H9 (cell line): Measurements from ENCODE around the gene KLHDC7B. TPM values are rescaled to one million over a fixed set of nuclear protein-coding genes. Genes with fewer than 3 reads are reported as not detected.
"Not testable (repeated sequence)": the region's sequence is repeated elsewhere in the genome, so short reads cannot be mapped to it uniquely, and the experiment has no call there.

Experiments
- DNase-seq: peaks from one replicate; pipeline ENCODE4 v3.0.0-alpha.2; 2017
- H2AFZ ChIP-seq: one replicate; pipeline ENCODE4 v1.6.1; 2013; ENCODE audit warnings: mild to moderate bottlenecking, low read length, control low read depth, moderate library complexity
- H2AK5ac ChIP-seq: 2 replicates; pipeline ENCODE4 v1.6.1; 2013; ENCODE audit warnings: low read length, control low read depth, mixed read lengths; ENCODE audit not compliant: insufficient read length
- H2BK120ac ChIP-seq: one replicate; pipeline ENCODE4 v1.6.1; 2013; ENCODE audit warnings: low read depth, mild to moderate bottlenecking, low read length, control low read depth, inconsistent platforms; ENCODE audit not compliant: poor library complexity, severe bottlenecking
- H2BK12ac ChIP-seq: 2 replicates; pipeline ENCODE4 v1.6.1; 2013; ENCODE audit warnings: low read length, control low read depth, mixed read lengths, low read depth; ENCODE audit not compliant: insufficient read length
- H2BK15ac ChIP-seq: 2 replicates; pipeline ENCODE4 v1.6.1; 2013; ENCODE audit warnings: low read depth, low read length, control low read depth
- H2BK20ac ChIP-seq: one replicate; pipeline ENCODE4 v1.6.1; 2013; ENCODE audit warnings: low read depth, mild to moderate bottlenecking, low read length, control low read depth, inconsistent platforms; ENCODE audit not compliant: poor library complexity, severe bottlenecking
- H2BK5ac ChIP-seq: 2 replicates; pipeline ENCODE4 v1.6.1; 2013; ENCODE audit warnings: low read length, control low read depth, mixed read lengths; ENCODE audit not compliant: insufficient read length
- H3K14ac ChIP-seq: 2 replicates; pipeline ENCODE4 v1.6.1; 2013; ENCODE audit warnings: low read length, control low read depth; ENCODE audit not compliant: insufficient read depth
- H3K18ac ChIP-seq: 2 replicates; pipeline ENCODE4 v1.6.1; 2013; ENCODE audit warnings: low read depth, mild to moderate bottlenecking, mixed read lengths, low read length, control low read depth; ENCODE audit not compliant: insufficient read length
- H3K23ac ChIP-seq: 2 replicates; pipeline ENCODE4 v1.6.1; 2013; ENCODE audit warnings: low read length, control low read depth, mixed read lengths, low read depth; ENCODE audit not compliant: insufficient read length
- H3K23me2 ChIP-seq: 2 replicates; pipeline ENCODE4 v1.6.1; 2013; ENCODE audit warnings: low read depth, mild to moderate bottlenecking, mixed read lengths, low read length, control low read depth; ENCODE audit not compliant: insufficient read length, poor library complexity, severe bottlenecking
- H3K27ac ChIP-seq: 2 replicates; pipeline ENCODE4 v1.5.1; 2013; ENCODE audit warnings: low read length, control low read depth, mixed read lengths, low read depth; ENCODE audit not compliant: insufficient read length
- H3K27me3 ChIP-seq: 2 replicates; pipeline ENCODE4 v1.6.1; 2013; ENCODE audit warnings: low read length, control low read depth, inconsistent platforms; ENCODE audit not compliant: insufficient read depth
- H3K4ac ChIP-seq: 2 replicates; pipeline ENCODE4 v1.6.1; 2013; ENCODE audit warnings: low read depth, mild to moderate bottlenecking, control low read depth, inconsistent platforms, low read length, moderate library complexity
- H3K4me1 ChIP-seq: 2 replicates; pipeline ENCODE4 v1.6.1; 2013; ENCODE audit warnings: low read length, control low read depth, inconsistent platforms; ENCODE audit not compliant: insufficient read depth
- H3K4me2 ChIP-seq: 2 replicates; pipeline ENCODE4 v1.6.1; 2013; ENCODE audit warnings: low read length, control low read depth, mixed read lengths; ENCODE audit not compliant: insufficient read length, insufficient read depth
- H3K56ac ChIP-seq: 2 replicates; pipeline ENCODE4 v1.6.1; 2013; ENCODE audit warnings: low read depth, mild to moderate bottlenecking, mixed read lengths, low read length, control low read depth; ENCODE audit not compliant: insufficient read length
- H3K79me1 ChIP-seq: 2 replicates; pipeline ENCODE4 v1.6.1; 2013; ENCODE audit warnings: low read depth, mild to moderate bottlenecking, moderate library complexity, low read length, control low read depth, inconsistent platforms; ENCODE audit not compliant: insufficient read depth, poor library complexity, severe bottlenecking
- H3K79me2 ChIP-seq: 2 replicates; pipeline ENCODE4 v1.6.1; 2013; ENCODE audit warnings: low read length, control low read depth, inconsistent platforms; ENCODE audit not compliant: insufficient read depth
- H3K9ac ChIP-seq: 2 replicates; pipeline ENCODE4 v1.6.1; 2013; ENCODE audit warnings: low read length, control low read depth, mixed read lengths; ENCODE audit not compliant: insufficient read length; ENCODE audit errors: extremely low read depth
- H3K9me3 ChIP-seq: one replicate; pipeline ENCODE4 v1.6.1; 2013; ENCODE audit warnings: low read depth, low read length, inconsistent platforms; ENCODE audit not compliant: control insufficient read depth
- H3T11ph ChIP-seq: one replicate; pipeline ENCODE4 v1.6.1; 2013; ENCODE audit warnings: mild to moderate bottlenecking, low read length, control low read depth, inconsistent platforms
- H4K20me1 ChIP-seq: one replicate; pipeline ENCODE4 v1.6.1; 2013; ENCODE audit not compliant: control insufficient read depth, insufficient read length, insufficient read depth
- H4K5ac ChIP-seq: 2 replicates; pipeline ENCODE4 v1.6.1; 2013; ENCODE audit warnings: low read depth, mild to moderate bottlenecking, mixed read lengths, low read length, control low read depth; ENCODE audit not compliant: insufficient read length
- H4K8ac ChIP-seq: replicated peaks from 2 replicates; pipeline ENCODE4 v1.6.1; 2013; ENCODE audit warnings: low read length, control low read depth, mixed read lengths, low read depth; ENCODE audit not compliant: insufficient read length
- H4K91ac ChIP-seq: 2 replicates; pipeline ENCODE4 v1.6.1; 2013; ENCODE audit warnings: low read depth, mild to moderate bottlenecking, moderate library complexity, mixed read lengths, low read length, control low read depth; ENCODE audit not compliant: insufficient read length
- H3K27ac Mint-ChIP-seq, 3 experiments: 2 replicates in 2 of 3; 3 replicates in 1 of 3; pipeline ENCODE4 v1.8.0; 2020 to 2021; ENCODE audit warnings: mixed read lengths in 3 of 3, mild to moderate bottlenecking in 1 of 3, moderate library complexity in 1 of 3
- H3K27me3 Mint-ChIP-seq: 2 replicates; pipeline ENCODE4 v1.8.0; 2021; ENCODE audit warnings: low read depth, mild to moderate bottlenecking, moderate library complexity, mixed read lengths
- H3K36me3 Mint-ChIP-seq, 3 experiments: 2 replicates in 2 of 3; 3 replicates in 1 of 3; pipeline ENCODE4 v1.8.0; 2020 to 2021; ENCODE audit warnings: low read depth in 3 of 3, mixed read lengths in 3 of 3; ENCODE audit not compliant: insufficient read depth in 1 of 3
- H3K4me1 Mint-ChIP-seq, 2 experiments: 2 replicates each; pipeline ENCODE4 v1.8.0; 2020; ENCODE audit warnings: mixed read lengths in 2 of 2
- H3K4me3 Mint-ChIP-seq, 2 experiments: 2 replicates in 1 of 2; 3 replicates in 1 of 2; pipeline ENCODE4 v1.8.0; 2020 to 2021; ENCODE audit warnings: mild to moderate bottlenecking in 2 of 2, mixed read lengths in 2 of 2, moderate library complexity in 1 of 2
- H3K9me3 Mint-ChIP-seq, 2 experiments: 2 replicates in 1 of 2; 3 replicates in 1 of 2; pipeline ENCODE4 v1.8.0; 2020; ENCODE audit warnings: mild to moderate bottlenecking in 2 of 2, mixed read lengths in 2 of 2, moderate library complexity in 1 of 2
- CTCF ChIP-seq: fragments of 200-600 bp; sonication (generic); conservative IDR thresholded peaks from 3 replicates; pipeline ENCODE4 v1.8.0; 2021; ENCODE audit warnings: antibody characterized with exemption, mild to moderate bottlenecking
- WGBS: extraction: QIAGEN DNeasy Blood & Tissue Kit; methylation state at CpG from one replicate; pipeline ENCODE4 v1.1.7; 2013; ENCODE audit warnings: missing lambda C conversion rate, low lambda C conversion rate, mixed read lengths; ENCODE audit not compliant: insufficient read length; ENCODE audit errors: extremely low coverage; 5-methylcytosine and 5-hydroxymethylcytosine counted together
- total RNA-seq: library from RNA; stranded (reverse); gene quantifications from 2 replicates; pipeline ENCODE4 v1.2.1, GENCODE V29; 2021

KLHDC7B gene
- total RNA-seq, 1 experiment from 2014 or later, result not detected

DNA sequence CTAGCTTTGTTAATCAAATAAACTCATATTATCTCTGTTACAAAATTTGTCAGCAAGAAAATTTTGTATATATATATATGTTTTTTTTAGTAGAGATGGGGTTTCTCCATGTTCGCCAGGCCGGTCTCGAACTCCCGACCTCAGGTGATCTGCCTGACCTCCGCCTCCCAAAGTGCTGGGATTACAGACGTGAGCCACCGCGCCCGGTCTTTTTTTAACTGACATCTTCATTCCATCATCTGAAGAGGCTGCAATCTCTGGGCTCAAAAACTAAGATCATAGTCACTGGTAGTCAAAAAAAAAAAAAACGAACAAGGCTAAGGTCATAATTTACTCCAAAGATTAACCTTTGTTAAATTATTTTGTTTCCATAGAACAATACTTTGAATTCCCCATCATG is 5.3 kb upstream of the KLHDC7B start:
- no peak overlapping the region for H3K4me3 Mint-ChIP-seq
- H3K23me2 ChIP-seq, result peaks cover 2% of the 10 kb centered on the region
- no peak overlapping the region for H3K14ac ChIP-seq
- no peak overlapping the region for H3K27ac ChIP-seq
- no peak overlapping the region for H2BK120ac ChIP-seq
- H4K8ac ChIP-seq, result no peak overlapping the region
- WGBS, result no CpG with 5 or more reads among the region's 10 CpGs
- no peak overlapping the region for H2AK5ac ChIP-seq
- no peak overlapping the region for H3K4me2 ChIP-seq
- H3K4me1 ChIP-seq, result no peaks in the 10 kb centered on the region
- H3K9ac ChIP-seq, result no peak overlapping the region
- no peak overlapping the region for H2BK12ac ChIP-seq
- H4K20me1 ChIP-seq, result no peaks in the 10 kb centered on the region
- no peaks in the 10 kb centered on the region for H3K9me3 ChIP-seq
- no peak overlapping the region for H3K4ac ChIP-seq
- no peak overlapping the region for H3K27ac Mint-ChIP-seq
- no peak overlapping the region for H3K18ac ChIP-seq
- H2BK15ac ChIP-seq, result no peak overlapping the region
- H3K79me1 ChIP-seq, result no peaks in the 10 kb centered on the region
- H3K23ac ChIP-seq, result no peak overlapping the region
- TF ChIP-seq CTCF, result no peak
- no peak for DNase-seq
- no peak overlapping the region for H3T11ph ChIP-seq
- H3K56ac ChIP-seq, result no peak overlapping the region
- H2BK20ac ChIP-seq, result no peak overlapping the region
- no peaks in the 10 kb centered on the region; a peak in 1 of 5 replicates for H3K9me3 Mint-ChIP-seq
- no peaks in the 10 kb centered on the region for H3K79me2 ChIP-seq
- H2BK5ac ChIP-seq, result no peak overlapping the region
- no peaks in the 10 kb centered on the region for H3K4me1 Mint-ChIP-seq
- H4K91ac ChIP-seq, result no peak overlapping the region
- H4K5ac ChIP-seq, result no peak overlapping the region
- no peak overlapping the region for H2AFZ ChIP-seq
- H3K36me3 Mint-ChIP-seq, result no peaks in the 10 kb centered on the region
- peaks cover 64% of the 10 kb centered on the region for H3K27me3 Mint-ChIP-seq
- no peaks in the 10 kb centered on the region; the same call in 1 of the 2 replicates for H3K27me3 ChIP-seq

DNA sequence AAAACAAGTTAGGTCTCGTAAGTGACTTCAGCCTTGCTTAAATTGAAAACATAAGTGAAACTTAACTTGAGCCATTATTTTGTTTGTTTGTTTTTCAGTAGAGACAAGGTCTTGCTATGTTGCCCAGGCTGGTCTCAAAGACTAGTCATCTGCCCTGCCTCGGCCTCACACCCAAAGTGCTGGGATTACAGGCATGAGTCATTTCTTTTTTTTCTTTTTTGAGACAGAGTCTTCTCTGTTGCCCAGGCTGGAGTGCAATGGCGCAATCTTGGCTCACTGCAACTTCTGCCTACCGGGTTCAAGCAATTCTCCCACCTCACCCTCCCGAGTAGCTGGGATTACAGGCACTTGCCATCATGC is 4.1 kb upstream of the KLHDC7B start:
- not testable (repeated sequence) for H2BK20ac ChIP-seq, H3K9me3 ChIP-seq, H4K8ac ChIP-seq, H3K27ac Mint-ChIP-seq, H2BK5ac ChIP-seq, H2AFZ ChIP-seq, H2BK12ac ChIP-seq, H3T11ph ChIP-seq, H3K4me2 ChIP-seq, H3K36me3 Mint-ChIP-seq, H3K4me3 Mint-ChIP-seq, H3K4me1 Mint-ChIP-seq, H4K20me1 ChIP-seq, H3K79me1 ChIP-seq, H3K14ac ChIP-seq, H3K27me3 ChIP-seq, H4K5ac ChIP-seq, H3K4me1 ChIP-seq, H3K18ac ChIP-seq, H2BK120ac ChIP-seq, H3K27ac ChIP-seq, H4K91ac ChIP-seq, H3K23ac ChIP-seq, H3K56ac ChIP-seq, H3K23me2 ChIP-seq, H2AK5ac ChIP-seq, H3K9me3 Mint-ChIP-seq, H3K4ac ChIP-seq, H3K79me2 ChIP-seq, DNase-seq, H3K9ac ChIP-seq, H2BK15ac ChIP-seq
- no CpG with 5 or more reads among the region's 5 CpGs for WGBS
- peaks cover 69% of the 10 kb centered on the region for H3K27me3 Mint-ChIP-seq
